ENCODE measurements around the gene APOC1.
"Not testable (repeated sequence)": the region's sequence is repeated elsewhere in the genome, so short reads cannot be mapped to it uniquely, and the experiment has no call there.

The APOC1 gene

GRCh38 chr19:44889830-44890365 lies 24.5 kb upstream of the APOC1 start:
- no peak for DNase-seq (ENCODE audit: low read depth, low spot score)

DNA sequence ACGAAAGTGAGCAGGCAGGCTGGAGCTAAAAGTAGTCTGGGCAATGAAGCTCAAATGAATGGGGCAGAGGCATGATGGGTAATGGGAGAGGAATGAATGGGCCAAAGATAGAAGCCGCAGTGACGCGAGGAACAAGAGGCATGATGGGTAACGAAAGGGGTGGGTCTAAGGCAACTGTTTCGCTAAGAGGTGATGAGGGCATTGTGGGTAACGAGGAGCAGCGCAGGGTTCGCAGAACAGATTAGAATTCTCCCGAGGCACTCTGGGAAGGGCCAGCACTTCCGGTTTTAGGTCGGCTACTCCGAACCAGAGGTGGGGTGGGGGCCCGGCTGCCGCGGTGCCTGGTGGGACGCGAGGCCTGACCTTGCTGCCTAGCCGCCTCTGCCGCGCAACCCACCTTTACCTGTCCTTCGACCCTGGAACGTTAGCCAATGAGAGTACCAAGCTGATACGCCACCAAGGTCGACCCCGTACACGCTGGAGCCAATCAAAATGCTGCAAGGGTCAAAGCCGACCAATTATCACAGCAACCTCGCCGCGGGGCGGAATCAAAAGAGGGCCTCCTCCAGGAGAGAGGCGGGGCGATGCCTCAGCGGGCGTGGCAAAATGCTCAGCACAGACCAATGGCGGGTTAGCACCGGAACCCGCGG lies 23.9 kb upstream of the APOC1 start:
- peak; percentile 100 for DNase-seq (ENCODE audit: low read depth, low spot score)

- no peak for DNase-seq (ENCODE audit: low read depth, low spot score)
Measured at GRCh38 chr19:44891016-44891882, 23.2 kb upstream of the APOC1 start, which contains the start of gene TOMM40. TOMM40 (plus strand) TSS chr19:44891254; CDS start chr19:44891416, 162 bp downstream.

DNA sequence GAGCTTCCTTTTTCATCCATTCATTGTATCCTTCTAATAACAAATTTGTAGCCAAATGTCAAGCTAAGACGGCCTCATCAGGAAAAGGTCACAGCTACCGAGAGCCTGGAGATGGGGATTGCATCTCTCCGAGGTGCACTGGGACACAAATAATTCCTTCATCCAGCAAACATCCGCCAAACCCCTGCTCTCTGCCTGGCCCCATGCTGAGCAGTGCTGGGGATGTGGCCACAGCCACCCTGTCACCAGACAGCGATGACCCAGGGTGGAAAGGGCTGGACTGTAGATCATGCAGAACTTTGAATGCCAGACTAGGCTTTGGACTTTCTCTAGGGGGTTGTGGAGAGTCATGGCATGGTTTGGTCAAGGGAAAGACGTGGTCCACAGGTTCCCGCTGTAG lies 21.5 kb upstream of the APOC1 start:
- no peak for DNase-seq (ENCODE audit: low read depth, low spot score)

- no peak for DNase-seq (ENCODE audit: low read depth, low spot score)
Measured at GRCh38 chr19:44893332-44894051, 20.9 kb upstream of the APOC1 start.

GRCh38 chr19:44894052-44894400 lies 20.4 kb upstream of the APOC1 start:
- DNase-seq (ENCODE audit: low read depth, low spot score), result no peak

DNA sequence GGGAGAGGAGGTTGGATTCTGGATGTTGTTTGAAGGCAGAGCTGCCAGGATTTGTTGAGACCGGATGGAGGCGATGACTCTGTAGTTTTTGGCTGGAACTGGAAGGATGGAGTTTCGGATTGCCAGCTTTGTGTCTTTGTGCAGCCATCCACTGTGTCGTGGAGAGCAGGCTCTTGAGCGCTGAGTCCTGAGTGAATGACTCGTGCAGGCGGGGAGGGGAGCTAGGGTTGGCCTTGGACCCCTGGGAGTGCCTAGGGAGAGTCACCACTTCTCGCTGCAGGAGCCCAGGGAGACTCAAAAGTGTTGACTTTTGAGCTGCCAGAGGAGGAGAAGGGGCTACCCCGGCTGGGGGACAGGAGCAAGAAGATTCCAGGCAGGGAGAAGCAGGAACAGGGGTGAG lies 19.5 kb upstream of the APOC1 start:
- no peak for DNase-seq (ENCODE audit: low read depth, low spot score)

DNA sequence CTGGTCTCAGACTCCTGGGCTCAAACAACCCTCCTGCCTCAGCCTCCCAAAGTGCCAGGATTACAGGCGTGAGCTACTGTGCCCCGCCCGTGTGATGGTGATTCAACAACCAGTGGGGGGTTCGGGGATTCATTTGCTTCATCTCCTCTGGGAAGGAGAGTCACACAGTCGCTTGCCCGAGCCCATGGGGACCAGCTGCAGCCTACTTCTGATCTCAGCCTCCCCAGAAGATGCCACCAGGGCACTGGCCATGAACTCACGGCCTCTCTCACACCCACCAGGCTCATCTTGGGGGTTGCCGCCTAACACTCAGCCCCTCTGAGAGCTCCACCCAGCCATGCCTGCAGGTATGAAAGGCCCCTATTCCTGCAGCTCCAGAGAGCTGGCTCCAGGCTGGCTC lies 16.6 kb upstream of the APOC1 start:
- no peak for DNase-seq (ENCODE audit: low read depth, low spot score)

- no peak for DNase-seq (ENCODE audit: low read depth, low spot score)
Measured at GRCh38 chr19:44900328-44901244, 13.8 kb upstream of the APOC1 start.

DNA sequence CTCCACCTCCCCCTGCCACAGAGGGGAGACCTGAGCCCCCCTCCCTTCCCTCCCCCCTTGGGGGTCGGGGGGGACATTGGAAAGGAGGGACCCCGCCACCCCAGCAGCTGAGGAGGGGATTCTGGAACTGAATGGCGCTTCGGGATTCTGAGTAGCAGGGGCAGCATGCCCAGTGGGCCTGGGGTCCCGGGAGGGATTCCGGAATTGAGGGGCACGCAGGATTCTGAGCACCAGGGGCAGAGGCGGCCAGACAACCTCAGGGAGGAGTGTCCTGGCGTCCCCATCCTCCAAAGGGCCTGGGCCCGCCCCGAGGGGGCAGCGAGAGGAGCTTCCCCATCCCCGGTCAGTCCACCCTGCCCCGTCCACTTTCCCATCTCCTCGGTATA lies 11.2 kb upstream of the APOC1 start:
- DNase-seq (ENCODE audit: low read depth, low spot score), result no peak

- DNase-seq (ENCODE audit: low read depth, low spot score), result peak; percentile 72
Measured at GRCh38 chr19:44903602-44904425, 10.6 kb upstream of the APOC1 start.

DNA sequence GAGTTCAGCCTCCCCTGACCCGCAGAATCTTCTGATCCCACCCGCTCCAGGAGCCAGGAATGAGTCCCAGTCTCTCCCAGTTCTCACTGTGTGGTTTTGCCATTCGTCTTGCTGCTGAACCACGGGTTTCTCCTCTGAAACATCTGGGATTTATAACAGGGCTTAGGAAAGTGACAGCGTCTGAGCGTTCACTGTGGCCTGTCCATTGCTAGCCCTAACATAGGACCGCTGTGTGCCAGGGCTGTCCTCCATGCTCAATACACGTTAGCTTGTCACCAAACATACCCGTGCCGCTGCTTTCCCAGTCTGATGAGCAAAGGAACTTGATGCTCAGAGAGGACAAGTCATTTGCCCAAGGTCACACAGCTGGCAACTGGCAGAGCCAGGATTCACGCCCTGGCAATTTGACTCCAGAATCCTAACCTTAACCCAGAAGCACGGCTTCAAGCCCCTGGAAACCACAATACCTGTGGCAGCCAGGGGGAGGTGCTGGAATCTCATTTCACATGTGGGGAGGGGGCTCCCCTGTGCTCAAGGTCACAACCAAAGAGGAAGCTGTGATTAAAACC lies 9.9 kb upstream of the APOC1 start:
- DNase-seq (ENCODE audit: low read depth, low spot score), result no peak

GRCh38 chr19:44905437-44906160 lies 8.8 kb upstream of the APOC1 start, which contains the start of gene APOE:
APOE (plus strand) TSS chr19:44905796; CDS start chr19:44906625, 829 bp downstream.
- no peak for DNase-seq (ENCODE audit: low read depth, low spot score)

GRCh38 chr19:44907613-44908012 lies 6.8 kb upstream of the APOC1 start:
- DNase-seq (ENCODE audit: low read depth, low spot score), result no peak

DNA sequence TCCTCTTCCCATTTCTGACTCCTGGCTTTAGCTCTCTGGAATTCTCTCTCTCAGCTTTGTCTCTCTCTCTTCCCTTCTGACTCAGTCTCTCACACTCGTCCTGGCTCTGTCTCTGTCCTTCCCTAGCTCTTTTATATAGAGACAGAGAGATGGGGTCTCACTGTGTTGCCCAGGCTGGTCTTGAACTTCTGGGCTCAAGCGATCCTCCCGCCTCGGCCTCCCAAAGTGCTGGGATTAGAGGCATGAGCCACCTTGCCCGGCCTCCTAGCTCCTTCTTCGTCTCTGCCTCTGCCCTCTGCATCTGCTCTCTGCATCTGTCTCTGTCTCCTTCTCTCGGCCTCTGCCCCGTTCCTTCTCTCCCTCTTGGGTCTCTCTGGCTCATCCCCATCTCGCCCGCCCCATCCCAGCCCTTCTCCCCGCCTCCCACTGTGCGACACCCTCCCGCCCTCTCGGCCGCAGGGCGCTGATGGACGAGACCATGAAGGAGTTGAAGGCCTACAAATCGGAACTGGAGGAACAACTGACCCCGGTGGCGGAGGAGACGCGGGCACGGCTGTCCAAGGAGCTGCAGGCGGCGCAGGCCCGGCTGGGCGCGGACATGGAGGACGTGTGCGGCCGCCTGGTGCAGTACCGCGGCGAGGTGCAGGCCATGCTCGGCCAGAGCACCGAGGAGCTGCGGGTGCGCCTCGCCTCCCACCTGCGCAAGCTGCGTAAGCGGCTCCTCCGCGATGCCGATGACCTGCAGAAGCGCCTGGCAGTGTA lies 6.2 kb upstream of the APOC1 start:
- no peak for DNase-seq (ENCODE audit: low read depth, low spot score)

DNA sequence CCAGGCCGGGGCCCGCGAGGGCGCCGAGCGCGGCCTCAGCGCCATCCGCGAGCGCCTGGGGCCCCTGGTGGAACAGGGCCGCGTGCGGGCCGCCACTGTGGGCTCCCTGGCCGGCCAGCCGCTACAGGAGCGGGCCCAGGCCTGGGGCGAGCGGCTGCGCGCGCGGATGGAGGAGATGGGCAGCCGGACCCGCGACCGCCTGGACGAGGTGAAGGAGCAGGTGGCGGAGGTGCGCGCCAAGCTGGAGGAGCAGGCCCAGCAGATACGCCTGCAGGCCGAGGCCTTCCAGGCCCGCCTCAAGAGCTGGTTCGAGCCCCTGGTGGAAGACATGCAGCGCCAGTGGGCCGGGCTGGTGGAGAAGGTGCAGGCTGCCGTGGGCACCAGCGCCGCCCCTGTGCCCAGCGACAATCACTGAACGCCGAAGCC lies 5.6 kb upstream of the APOC1 start:
- DNase-seq (ENCODE audit: low read depth, low spot score), result no peak

DNA sequence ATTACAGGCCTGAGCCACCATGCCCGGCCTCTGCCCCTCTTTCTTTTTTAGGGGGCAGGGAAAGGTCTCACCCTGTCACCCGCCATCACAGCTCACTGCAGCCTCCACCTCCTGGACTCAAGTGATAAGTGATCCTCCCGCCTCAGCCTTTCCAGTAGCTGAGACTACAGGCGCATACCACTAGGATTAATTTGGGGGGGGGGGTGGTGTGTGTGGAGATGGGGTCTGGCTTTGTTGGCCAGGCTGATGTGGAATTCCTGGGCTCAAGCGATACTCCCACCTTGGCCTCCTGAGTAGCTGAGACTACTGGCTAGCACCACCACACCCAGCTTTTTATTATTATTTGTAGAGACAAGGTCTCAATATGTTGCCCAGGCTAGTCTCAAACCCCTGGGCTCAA lies 4.6 kb upstream of the APOC1 start:
- DNase-seq (ENCODE audit: low read depth, low spot score), result no peak

- not testable (repeated sequence) for DNase-seq (ENCODE audit: low read depth, low spot score)
Measured at GRCh38 chr19:44911896-44912295, 2.5 kb upstream of the APOC1 start.
